Stimulated activated CD4-positive, alpha-beta T cell treated with anti-CD3 and anti-CD28 coated beads, Interleukin-12 subunit alpha, Interleukin-12 subunit beta, amount 100 ng/mL, for 24 hours (primary cell): ENCODE results near the gene IST1.

Experiments used
- DNase-seq, 2 experiments: peaks; one replicate each; pipeline ENCODE4 v3.0.0-alpha.2; 2020; ENCODE audit warnings: low read depth in 2 of 2

IST1 gene

GRCh38 chr16:71917900-71918299, 22.6 kb downstream of the IST1 start:
- DNase-seq: no peak

GRCh38 chr16:71919035-71919434, 23.7 kb downstream of the IST1 start:
- DNase-seq: no peak

GRCh38 chr16:71920658-71921057, 25.3 kb downstream of the IST1 start:
- DNase-seq: no peak

GRCh38 chr16:71923941-71924690, 28.8 kb downstream of the IST1 start:
- no peak for DNase-seq

GRCh38 chr16:71924710-71925109, 29.4 kb downstream of the IST1 start:
- no peak for DNase-seq

- DNase-seq: no peak
Measured at GRCh38 chr16:71927383-71927782, 32.1 kb downstream of the IST1 start.

GRCh38 chr16:71927787-71928186, 32.5 kb downstream of the IST1 start:
- DNase-seq: no peak

- no peak for DNase-seq
Measured at GRCh38 chr16:71929048-71929447, 33.7 kb downstream of the IST1 start.

- no peak for DNase-seq
Measured at GRCh38 chr16:71930013-71930563, 34.8 kb downstream of the IST1 start.

GRCh38 chr16:71931001-71931400, 35.7 kb downstream of the IST1 start:
- no peak for DNase-seq

- DNase-seq: no peak
Measured at GRCh38 chr16:71931599-71931998, 36.3 kb downstream of the IST1 start.

GRCh38 chr16:71933017-71933416, 37.7 kb downstream of the IST1 start:
- no peak for DNase-seq

- DNase-seq: no peak
Measured at GRCh38 chr16:71933913-71934695, 38.8 kb downstream of the IST1 start.

- DNase-seq: no peak
Measured at GRCh38 chr16:71937868-71938510, 42.7 kb downstream of the IST1 start.

- no peak for DNase-seq
Measured at GRCh38 chr16:71943887-71944286, 48.6 kb downstream of the IST1 start.

GRCh38 chr16:71945616-71946015, 50.3 kb downstream of the IST1 start:
- DNase-seq: no peak

GRCh38 chr16:71952825-71953224, 57.5 kb downstream of the IST1 start:
- DNase-seq: no peak

GRCh38 chr16:71954180-71954579, 58.8 kb downstream of the IST1 start:
- DNase-seq: no peak

GRCh38 chr16:71954699-71955195, 59.4 kb downstream of the IST1 start:
- DNase-seq: no peak

GRCh38 chr16:71956486-71956885, 61.2 kb downstream of the IST1 start:
- no peak for DNase-seq

- peak; percentile 68 to 78 for DNase-seq
Measured at GRCh38 chr16:71961066-71962039, 66.0 kb downstream of the IST1 start.
